Measurements from ENCODE around the gene CTSH.
"Not testable (repeated sequence)": the region's sequence is repeated elsewhere in the genome, so short reads cannot be mapped to it uniquely, and the experiment has no call there.

The CTSH gene

DNA sequence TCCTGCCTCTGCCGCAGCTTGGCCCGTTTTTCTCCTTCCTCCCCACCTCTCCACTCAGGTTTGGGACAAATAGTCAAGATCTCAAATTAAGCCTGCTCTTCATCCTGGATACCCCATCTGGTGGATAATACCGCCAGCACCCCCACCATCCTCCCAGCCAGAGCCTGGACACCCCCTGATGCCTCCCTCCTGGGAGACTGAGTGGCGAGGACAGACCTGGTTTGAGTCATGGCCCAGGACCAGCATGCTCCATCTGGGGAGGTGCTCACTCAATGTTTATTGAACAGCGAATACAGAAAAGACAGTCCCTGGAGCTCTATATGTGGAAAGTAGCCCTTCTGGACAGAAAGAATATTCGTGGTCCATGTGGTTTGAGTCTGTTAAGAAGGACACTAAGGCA, 23.3 kb downstream of the CTSH start:
- DNase-seq: no peak

- DNase-seq: no peak
Measured at GRCh38 chr15:78917888-78918287, 27.0 kb downstream of the CTSH start.

GRCh38 chr15:78916088-78916487, 28.8 kb downstream of the CTSH start:
- no peak for DNase-seq

DNA sequence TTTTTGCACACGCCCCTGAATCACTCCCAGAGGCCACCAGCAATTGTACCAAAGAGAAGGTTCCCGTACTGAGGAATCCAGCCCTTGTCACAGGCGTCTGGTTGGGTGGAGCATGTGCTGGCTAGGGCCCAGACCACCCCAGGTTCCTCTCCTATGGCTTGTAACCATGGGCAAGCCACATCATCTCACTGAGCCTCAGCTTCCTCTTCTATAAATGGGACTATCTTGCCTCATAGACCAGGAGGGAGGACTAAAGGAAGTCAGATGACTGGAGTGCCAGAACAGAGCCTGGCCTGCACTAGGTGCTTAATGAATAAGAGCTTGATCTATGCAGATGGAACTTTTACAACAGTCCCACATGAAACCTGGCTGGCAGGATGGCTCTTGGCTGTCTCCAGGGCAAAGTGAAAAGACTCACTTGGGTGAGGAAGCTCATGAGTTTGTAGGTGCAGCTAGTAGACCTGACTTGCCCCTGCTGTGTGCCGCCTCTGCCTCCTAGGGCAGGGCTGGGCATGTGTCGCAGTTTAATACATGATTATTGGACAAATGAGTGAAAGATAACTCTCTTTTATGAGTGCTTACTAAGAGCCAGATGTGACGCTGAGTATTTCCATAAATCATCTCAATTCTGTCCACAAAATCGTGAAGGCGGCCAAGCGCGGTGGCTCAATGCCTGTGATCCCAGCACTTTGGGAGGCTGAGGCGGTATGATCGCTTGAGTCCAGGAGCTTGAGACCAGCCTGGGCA, 29.3 kb downstream of the CTSH start:
- DNase-seq: no peak

DNA sequence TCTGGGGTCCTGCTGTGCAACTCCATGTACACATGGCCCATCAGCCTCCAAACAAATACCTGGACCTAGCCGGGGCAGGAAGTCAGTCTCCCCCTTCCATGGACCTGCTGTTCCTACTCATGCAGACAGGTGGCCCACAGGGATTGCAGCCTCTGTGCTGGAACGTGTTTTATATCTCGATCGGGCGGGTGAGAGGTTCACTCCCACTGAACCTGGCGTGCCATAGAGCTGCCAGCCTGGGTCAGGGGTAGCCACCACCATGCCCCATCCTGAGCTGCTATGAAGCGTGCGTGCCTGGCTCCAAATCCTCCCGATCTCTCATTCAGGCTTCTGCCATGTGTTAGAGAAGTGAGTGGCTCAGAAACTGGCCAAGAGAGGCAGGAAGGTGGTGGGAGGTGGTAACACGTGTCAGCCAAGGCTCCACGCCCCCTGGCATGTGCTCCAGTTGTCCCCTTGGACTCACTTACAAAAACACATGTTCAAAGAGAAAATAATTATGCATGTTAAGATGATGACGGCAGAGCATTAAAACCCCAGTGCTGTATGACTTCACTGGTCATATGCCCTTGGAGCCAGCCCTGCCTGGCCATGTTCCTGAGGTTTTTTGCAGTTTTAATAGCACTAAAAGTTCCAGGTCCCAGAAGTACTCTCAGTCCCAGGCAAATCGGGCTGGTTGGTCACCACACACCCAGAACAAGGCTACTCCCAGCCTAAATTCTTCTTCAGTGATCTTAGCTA, 30.6 kb downstream of the CTSH start:
- no peak for DNase-seq

- no peak for DNase-seq
Measured at GRCh38 chr15:78913012-78913411, 31.8 kb downstream of the CTSH start.

DNA sequence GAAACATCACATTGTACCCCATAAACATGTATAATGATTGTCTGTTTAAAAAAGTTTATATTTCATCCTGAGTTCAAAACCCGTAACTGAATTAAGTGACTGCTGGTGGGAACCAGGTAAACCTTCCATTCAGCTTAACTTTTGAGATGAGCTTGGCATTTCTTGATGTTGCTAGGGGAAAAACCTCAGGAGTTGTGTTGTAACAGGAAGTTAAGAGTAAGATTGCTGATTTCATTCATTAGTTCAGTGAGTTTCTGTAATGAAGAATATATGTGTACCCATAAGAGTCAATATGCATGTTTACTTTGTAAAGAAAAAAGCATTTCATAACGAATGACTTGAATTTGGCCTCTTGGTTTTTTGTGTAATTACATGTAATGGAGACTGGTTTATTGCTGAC, 32.5 kb downstream of the CTSH start:
- no peak for DNase-seq

GRCh38 chr15:78910271-78910670, 34.6 kb downstream of the CTSH start:
- DNase-seq: no peak

GRCh38 chr15:78909791-78910228, 35.0 kb downstream of the CTSH start:
- no peak for DNase-seq

DNA sequence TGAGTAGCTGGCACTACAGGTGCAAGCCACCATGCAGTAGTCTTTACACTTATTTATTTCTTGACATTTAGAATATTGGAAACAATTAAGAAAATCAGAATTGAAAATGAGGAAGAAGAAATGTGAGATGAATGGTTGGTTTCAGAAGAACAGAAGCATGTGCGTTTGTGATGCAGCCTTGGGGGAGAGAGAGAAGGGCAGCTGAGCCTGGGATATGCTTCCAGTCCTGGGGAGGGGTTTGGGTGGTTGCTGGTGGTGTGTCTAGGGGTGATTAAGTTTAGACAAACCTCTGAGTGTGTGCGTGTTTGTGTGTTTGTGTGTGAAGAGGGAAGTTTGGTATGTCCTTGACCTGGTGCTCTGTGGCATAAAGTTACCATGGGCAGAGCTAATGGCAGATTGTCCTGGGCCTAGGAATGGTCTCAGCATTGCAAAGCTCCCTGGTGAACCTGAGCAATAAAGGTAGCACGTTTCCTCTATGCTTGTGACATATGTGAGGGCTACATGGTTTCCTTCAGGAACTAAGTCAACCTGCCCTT, 35.6 kb downstream of the CTSH start:
- no peak for DNase-seq

DNA sequence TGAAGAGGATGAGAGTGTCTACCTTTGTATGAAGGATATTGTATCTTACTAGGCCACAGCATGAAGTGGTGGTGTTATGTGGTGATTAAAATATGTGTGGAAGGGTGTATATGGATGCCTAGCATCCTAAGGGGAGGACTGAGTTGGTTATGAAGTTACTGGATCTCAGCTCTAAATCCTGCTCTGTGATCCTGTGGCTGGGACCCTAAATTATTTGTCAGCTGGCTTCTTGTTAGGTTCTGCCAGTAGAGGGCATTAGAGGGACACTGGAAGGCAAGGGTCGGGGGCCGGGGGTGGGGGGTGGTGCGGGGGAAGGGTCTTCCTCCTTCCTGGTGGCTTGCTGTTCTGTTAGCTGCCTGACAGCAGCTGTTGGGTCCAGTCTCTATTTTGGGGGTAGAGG, 37.3 kb downstream of the CTSH start:
- DNase-seq: no peak

- DNase-seq: no peak
Measured at GRCh38 chr15:78906316-78906620, 38.6 kb downstream of the CTSH start.

- no peak for DNase-seq
Measured at GRCh38 chr15:78904599-78905358, 40.1 kb downstream of the CTSH start.

DNA sequence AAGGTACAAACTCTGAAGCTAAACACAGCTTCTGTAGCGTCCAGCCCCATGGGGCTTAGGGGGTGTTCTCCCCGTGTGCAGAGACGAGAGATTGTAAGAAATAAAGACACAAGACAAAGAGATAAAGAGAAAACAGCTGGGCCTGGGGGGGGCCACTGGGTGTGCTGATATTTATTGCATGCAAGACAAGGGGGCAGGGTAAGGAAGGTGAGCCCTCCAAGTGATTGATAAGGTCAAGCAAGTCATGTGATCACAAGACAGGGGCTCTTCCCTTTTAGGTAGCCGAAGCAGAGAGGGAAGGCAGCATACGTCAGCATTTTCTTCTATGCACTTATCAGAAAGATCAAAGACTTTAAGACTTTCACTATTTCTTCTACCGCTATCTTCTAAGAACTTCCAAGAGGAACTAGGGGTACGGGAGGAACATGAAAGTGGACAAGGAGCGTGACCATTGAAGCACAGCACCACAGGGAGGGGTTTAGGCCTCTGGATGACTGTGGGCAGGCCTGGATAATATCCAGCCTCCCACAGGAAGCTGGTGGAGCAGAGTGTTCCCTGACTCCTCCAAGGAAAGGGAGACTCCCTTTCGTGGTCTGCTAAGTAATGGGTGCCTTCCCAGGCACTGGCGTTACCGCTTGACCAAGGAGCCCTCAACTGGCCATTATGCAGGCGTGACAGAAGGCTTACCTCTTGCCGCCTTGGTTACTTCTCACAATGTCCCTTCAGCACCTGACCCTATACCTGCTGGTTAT, 42.4 kb downstream of the CTSH start:
- not testable (repeated sequence) for DNase-seq

DNA sequence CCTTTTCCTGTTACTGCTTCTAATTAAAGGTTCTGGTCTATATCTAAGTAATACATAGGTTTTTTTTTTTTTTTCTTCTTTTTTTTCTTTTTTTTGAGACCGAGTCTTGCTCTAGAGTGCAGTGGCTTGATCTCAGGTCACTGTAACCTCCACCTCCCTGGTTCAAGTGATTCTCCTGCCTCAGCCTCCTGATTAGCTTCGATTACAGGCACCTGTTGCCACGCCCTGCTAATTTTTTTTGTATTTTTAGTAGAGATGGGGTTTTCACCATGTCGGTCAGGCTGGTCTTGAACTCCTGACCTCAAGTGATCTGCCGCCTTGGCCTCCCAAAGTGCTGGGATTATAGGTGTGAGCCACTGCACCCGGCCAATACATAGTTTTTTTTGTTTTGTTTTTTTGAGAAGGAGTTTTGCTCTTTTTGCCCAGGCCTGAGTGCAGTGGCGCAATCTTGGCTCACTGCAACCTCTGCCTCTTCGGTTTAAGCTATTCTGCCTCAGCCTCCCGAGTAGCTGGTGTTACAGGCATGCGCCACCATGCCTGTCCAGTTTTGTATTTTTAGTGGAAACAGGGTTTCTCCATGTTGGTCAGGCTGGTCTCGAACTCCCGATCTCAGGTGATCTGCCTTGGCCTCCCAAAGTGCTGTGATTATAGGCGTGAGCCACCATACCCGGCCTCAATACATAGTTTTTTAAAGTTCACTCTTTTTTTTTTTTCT, 43.9 kb downstream of the CTSH start:
- DNase-seq: not testable (repeated sequence)

- no peak for DNase-seq
Measured at GRCh38 chr15:78898540-78898939, 46.3 kb downstream of the CTSH start.

GRCh38 chr15:78895471-78895870, 49.4 kb downstream of the CTSH start:
- DNase-seq: no peak

GRCh38 chr15:78893538-78893937, 51.3 kb downstream of the CTSH start:
- DNase-seq: no peak

DNA sequence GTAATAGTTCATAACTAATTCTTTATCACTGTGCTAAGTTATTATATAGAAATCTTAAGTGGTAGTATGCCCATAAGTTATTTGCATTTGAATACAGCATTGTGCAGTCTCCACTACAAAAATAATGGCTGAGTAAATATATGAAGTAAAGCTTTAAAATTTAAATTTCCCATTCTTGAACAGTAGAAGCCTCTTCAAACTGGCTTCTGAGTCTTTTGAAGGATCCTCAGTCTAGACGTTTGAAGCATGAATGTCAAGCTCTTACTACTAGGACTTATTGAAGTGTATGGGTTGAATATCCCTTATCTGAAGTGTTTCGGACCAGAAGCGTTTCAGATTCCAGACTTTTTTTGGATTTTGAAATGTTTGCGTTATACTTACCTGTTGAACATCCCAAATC, 55.8 kb downstream of the CTSH start:
- DNase-seq: no peak

- no peak for DNase-seq
Measured at GRCh38 chr15:78881681-78882080, 63.2 kb downstream of the CTSH start.

DNA sequence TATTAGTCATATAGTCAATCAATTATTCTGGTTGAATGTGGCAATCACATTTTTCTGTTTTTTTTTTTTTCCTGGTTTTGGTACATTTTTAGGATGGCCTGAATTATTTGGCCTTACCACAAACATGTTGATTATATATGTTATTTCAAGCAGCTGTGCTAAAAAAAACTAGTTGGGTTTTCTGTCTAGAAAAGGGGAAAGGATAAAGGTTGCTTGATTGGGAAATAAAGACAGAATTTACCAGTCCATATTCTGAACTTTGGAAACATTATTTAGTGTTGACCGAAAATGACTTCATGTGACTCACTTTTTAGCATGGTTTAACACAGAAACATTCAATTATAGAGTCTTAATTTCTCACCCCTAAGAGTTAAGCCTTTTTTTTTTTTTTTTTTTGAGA, 64.0 kb downstream of the CTSH start:
- DNase-seq: no peak

DNA sequence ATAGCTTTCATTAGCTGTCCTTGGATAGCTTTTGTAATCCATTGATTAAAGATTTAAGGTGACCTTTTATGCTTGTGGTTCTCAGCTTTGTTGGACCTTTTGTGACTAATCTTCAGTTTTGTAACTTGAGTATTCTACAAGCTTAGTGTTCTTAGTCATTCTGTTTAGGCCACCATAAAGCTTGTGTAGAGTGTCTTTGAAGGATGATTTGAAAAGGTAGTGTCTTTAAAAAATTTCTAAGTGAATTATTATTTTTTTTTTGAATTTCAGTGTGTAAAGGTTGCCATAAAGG, 64.7 kb downstream of the CTSH start:
- no peak for DNase-seq
